ENCODE data around the gene TEX51. TPM values are rescaled to one million over a fixed set of nuclear protein-coding genes. Genes with fewer than 3 reads are reported as not detected.

The TEX51 gene
- total RNA-seq, 2 experiments from 2014 or later = not detected

- DNase-seq = no peak
- Mint-ChIP-seq H3K9me3 (no peaks in the 10 kb centered on the region), H3K4me3 (no peak overlapping the region), H3K4me1 (no peaks in the 10 kb centered on the region), H3K27me3 (peaks cover 3% of the 10 kb centered on the region), H3K36me3 (ENCODE audit: low read depth) (no peaks in the 10 kb centered on the region), H3K27ac (no peak overlapping the region)
- CTCF ChIA-PET = no interaction called here
- POLR2A ChIA-PET = no interaction called here
These were observed 36.0 kb upstream of the TEX51 start for GRCh38 chr2:126862730-126863129.

GRCh38 chr2:126863336-126864015 is 35.2 kb upstream of the TEX51 start:
- no peak for DNase-seq

DNA sequence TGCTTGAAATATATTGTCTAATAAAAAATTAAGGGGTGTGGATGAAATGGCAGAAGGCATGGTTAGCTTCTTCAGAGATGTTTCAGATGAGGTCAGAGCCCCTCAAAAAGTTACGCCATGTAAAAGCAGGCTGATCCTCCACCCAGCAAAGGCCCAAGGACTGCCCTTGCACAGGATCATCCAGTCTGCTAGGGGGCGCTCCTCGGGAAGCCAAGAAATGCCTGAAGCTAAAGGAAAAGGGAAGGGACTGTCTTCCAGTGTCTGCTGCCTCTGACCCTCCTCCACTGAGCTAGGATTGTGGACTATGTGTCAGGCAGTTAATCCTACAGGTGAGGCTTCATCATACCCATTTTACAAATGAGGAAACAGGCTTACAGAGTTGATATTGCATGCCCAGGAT is 33.8 kb upstream of the TEX51 start:
- no peaks in the 10 kb centered on the region for H3K4me1 Mint-ChIP-seq
- no peak for DNase-seq
- no peak overlapping the region for H3K4me3 Mint-ChIP-seq
- POLR2A ChIA-PET = no interaction called here
- no peaks in the 10 kb centered on the region for H3K36me3 Mint-ChIP-seq (ENCODE audit: low read depth)
- no peaks in the 10 kb centered on the region for H3K9me3 Mint-ChIP-seq
- H3K27ac Mint-ChIP-seq = no peak overlapping the region
- H3K27me3 Mint-ChIP-seq = peaks cover 3% of the 10 kb centered on the region
- CTCF ChIA-PET = no interaction called here

More at GRCh38 chr2:126863336-126864015, 35.2 kb upstream of the TEX51 start:
- Mint-ChIP-seq H3K4me3 (no peak overlapping the region), H3K36me3 (ENCODE audit: low read depth) (no peaks in the 10 kb centered on the region), H3K27me3 (peaks cover 3% of the 10 kb centered on the region), H3K4me1 (no peaks in the 10 kb centered on the region), H3K27ac (no peak overlapping the region), H3K9me3 (no peaks in the 10 kb centered on the region)
- POLR2A ChIA-PET = no interaction called here
- CTCF ChIA-PET = no interaction called here

GRCh38 chr2:126866451-126866850 is 32.2 kb upstream of the TEX51 start:
- Mint-ChIP-seq H3K4me3 (no peak overlapping the region), H3K4me1 (no peaks in the 10 kb centered on the region), H3K27ac (no peak overlapping the region), H3K9me3 (no peaks in the 10 kb centered on the region), H3K36me3 (ENCODE audit: low read depth) (no peaks in the 10 kb centered on the region), H3K27me3 (peaks cover 3% of the 10 kb centered on the region)
- DNase-seq = no peak
- POLR2A ChIA-PET = no interaction called here
- CTCF ChIA-PET = no interaction called here

GRCh38 chr2:126874961-126875360 is 23.7 kb upstream of the TEX51 start:
- H3K4me3 Mint-ChIP-seq = no peak overlapping the region
- no peak overlapping the region for H3K27ac Mint-ChIP-seq
- H3K9me3 Mint-ChIP-seq = peaks cover 5% of the 10 kb centered on the region
- no peaks in the 10 kb centered on the region for H3K36me3 Mint-ChIP-seq (ENCODE audit: low read depth)
- no peaks in the 10 kb centered on the region for H3K4me1 Mint-ChIP-seq
- POLR2A ChIA-PET = no interaction called here
- DNase-seq = no peak
- CTCF ChIA-PET = no interaction called here
- H3K27me3 Mint-ChIP-seq = peaks cover 6% of the 10 kb centered on the region

DNA sequence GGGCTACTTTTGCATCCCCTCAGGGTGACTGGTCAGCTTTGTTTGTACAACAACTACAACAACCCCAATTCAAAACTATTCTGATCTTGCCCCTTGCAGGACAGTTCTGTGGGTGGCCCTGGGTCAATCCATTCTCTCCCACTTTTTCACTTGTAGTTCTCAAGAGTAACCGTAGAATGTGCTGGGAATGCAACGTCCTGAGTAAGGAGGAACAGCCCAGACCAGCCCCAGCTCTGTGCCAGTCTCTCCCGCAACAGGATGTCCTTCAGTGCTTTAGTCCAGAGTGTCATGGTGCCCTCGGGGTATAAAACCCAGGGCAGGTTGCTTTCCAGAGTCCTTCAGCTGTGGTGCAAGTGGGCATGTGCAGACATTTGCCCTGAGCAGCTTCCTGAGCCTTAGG is 22.1 kb upstream of the TEX51 start:
- POLR2A ChIA-PET = no interaction called here
- peaks cover 5% of the 10 kb centered on the region for H3K9me3 Mint-ChIP-seq
- CTCF ChIA-PET = no interaction called here
- DNase-seq = no peak
- peaks cover 6% of the 10 kb centered on the region for H3K27me3 Mint-ChIP-seq
- H3K27ac Mint-ChIP-seq = no peak overlapping the region
- no peaks in the 10 kb centered on the region for H3K36me3 Mint-ChIP-seq (ENCODE audit: low read depth)
- H3K4me1 Mint-ChIP-seq = no peaks in the 10 kb centered on the region
- no peak overlapping the region for H3K4me3 Mint-ChIP-seq

DNA sequence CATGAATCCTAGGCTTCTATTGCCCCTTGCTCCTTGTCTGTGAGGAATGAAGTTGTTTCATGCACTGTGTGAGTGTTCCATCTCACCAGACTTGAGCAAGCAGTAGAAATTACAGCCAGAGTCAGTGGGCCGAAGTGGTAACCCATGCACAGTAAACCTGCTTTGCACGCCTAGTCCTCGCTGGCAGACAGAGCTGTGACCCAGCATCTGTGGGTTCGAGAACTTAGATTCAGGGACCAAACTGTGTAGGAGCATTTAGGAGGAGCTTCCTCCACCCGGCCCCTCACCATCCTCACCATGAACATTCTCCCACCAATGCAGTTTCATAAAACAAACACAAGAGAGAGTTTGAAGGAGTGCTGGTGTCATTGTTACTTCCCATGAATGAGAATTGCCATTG is 21.6 kb upstream of the TEX51 start:
- no peak for DNase-seq
- Mint-ChIP-seq H3K4me3 (no peak overlapping the region), H3K9me3 (peaks cover 5% of the 10 kb centered on the region), H3K27ac (no peak overlapping the region), H3K4me1 (no peaks in the 10 kb centered on the region), H3K27me3 (peaks cover 6% of the 10 kb centered on the region), H3K36me3 (ENCODE audit: low read depth) (no peaks in the 10 kb centered on the region)
- CTCF ChIA-PET = no interaction called here
- POLR2A ChIA-PET = no interaction called here

- H3K27me3 Mint-ChIP-seq = peaks cover 6% of the 10 kb centered on the region
- H3K4me1 Mint-ChIP-seq = no peaks in the 10 kb centered on the region
- H3K36me3 Mint-ChIP-seq (ENCODE audit: low read depth) = no peaks in the 10 kb centered on the region
- CTCF ChIA-PET = no interaction called here
- DNase-seq = no peak
- H3K9me3 Mint-ChIP-seq = peaks cover 5% of the 10 kb centered on the region
- POLR2A ChIA-PET = no interaction called here
- H3K27ac Mint-ChIP-seq = no peak overlapping the region
- H3K4me3 Mint-ChIP-seq = no peak overlapping the region
These were observed 20.7 kb upstream of the TEX51 start for GRCh38 chr2:126877861-126878565.

DNA sequence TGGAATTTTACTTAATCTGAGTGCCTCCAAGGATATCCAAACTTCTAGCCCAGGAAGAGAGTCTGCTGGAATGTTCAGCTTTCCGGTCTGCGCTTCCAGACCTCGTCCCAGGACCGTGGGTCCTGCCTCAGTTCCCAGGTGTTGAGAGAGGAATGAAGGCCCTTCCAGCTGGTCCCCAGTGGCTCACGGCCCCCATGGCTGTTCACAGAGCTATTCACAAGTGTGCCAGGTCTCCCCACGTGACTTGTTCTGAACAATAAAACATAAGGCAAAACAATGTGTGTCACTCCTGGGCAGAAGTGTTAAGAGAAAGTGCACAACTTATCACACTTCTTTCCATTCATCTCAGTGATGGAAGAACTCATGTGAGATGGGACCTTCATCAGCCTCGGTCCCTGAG is 20.1 kb upstream of the TEX51 start:
- Mint-ChIP-seq H3K4me3 (no peak overlapping the region), H3K9me3 (peaks cover 5% of the 10 kb centered on the region), H3K27me3 (peaks cover 4% of the 10 kb centered on the region), H3K27ac (no peak overlapping the region), H3K36me3 (ENCODE audit: low read depth) (no peaks in the 10 kb centered on the region), H3K4me1 (no peaks in the 10 kb centered on the region)
- DNase-seq = no peak
- POLR2A ChIA-PET = no interaction called here
- CTCF ChIA-PET = no interaction called here

DNA sequence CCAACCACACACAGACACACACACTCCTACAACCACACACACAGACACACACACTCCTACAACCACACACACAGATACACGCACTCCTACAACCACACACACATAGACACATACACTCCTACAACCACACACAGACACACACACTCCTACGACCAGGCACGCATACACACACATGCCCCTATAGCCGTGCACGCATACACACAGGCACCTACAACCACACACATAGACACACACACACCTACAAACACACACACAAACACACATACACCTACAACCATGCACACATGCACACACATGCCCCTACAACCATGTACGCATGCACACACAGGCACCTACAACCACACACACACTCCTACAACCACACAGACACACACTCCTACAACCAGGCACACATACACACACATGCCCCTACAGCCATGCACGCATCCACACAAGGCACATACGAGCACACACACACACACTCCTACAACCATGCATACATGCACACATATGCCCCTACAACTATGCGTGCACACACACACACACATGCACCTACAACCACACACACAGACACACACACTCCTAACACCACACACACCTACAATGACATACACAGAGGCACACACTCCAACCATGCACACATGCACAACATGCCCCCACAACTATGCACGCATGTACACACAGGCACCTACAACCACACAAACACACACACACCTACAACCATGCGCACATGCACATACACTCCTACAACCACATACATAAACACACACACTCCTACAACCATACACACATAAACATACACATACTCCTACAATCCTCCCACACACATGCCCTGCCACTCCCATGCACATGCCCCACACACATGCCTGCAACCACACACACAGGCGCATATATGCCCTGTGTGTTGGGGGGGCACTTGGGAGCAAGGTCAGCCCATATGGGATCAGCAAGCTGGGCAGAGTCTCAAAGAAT is 19.1 kb upstream of the TEX51 start:
- Mint-ChIP-seq H3K4me1 (no peaks in the 10 kb centered on the region), H3K27me3 (peaks cover 4% of the 10 kb centered on the region), H3K9me3 (peaks cover 5% of the 10 kb centered on the region), H3K36me3 (ENCODE audit: low read depth) (no peaks in the 10 kb centered on the region), H3K27ac (no peak overlapping the region), H3K4me3 (no peak overlapping the region)
- POLR2A ChIA-PET = no interaction called here
- CTCF ChIA-PET = no interaction called here
- DNase-seq = no peak

- ChIA-PET POLR2A (no interaction called here), CTCF (no interaction called here)
- no peak for DNase-seq
- Mint-ChIP-seq H3K27ac (no peak overlapping the region), H3K4me3 (no peak overlapping the region), H3K27me3 (no peaks in the 10 kb centered on the region), H3K9me3 (peaks cover 4% of the 10 kb centered on the region), H3K4me1 (no peaks in the 10 kb centered on the region), H3K36me3 (ENCODE audit: low read depth) (no peaks in the 10 kb centered on the region)
These were observed 18.4 kb upstream of the TEX51 start for GRCh38 chr2:126880324-126880723.

DNA sequence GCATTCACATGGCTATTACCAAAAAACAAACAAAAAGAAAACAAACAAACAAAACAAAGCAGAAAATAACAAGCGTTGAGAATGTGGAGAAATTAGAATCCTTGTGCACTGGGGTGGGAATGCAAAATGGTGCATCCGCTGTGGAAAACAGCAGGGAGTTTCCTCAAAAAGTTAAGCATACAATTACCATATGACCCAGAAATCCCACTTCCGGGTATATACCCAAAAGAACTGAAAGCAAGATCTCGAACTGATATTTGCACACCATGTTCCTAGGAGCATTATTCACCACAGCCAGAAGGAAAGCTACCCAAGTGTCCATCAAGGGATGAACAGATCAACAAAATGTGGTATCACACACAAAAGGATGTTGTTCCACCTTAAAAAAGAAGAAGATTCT is 17.9 kb upstream of the TEX51 start:
- no peaks in the 10 kb centered on the region for H3K36me3 Mint-ChIP-seq (ENCODE audit: low read depth)
- DNase-seq = no peak
- no peaks in the 10 kb centered on the region for H3K9me3 Mint-ChIP-seq
- CTCF ChIA-PET = no interaction called here
- POLR2A ChIA-PET = no interaction called here
- H3K27me3 Mint-ChIP-seq = no peaks in the 10 kb centered on the region
- H3K4me3 Mint-ChIP-seq = no peak overlapping the region
- H3K27ac Mint-ChIP-seq = no peak overlapping the region
- no peaks in the 10 kb centered on the region for H3K4me1 Mint-ChIP-seq

- ChIA-PET CTCF (no interaction called here), POLR2A (no interaction called here)
- Mint-ChIP-seq H3K36me3 (ENCODE audit: low read depth) (no peaks in the 10 kb centered on the region), H3K4me1 (peaks cover 2% of the 10 kb centered on the region), H3K27ac (no peak overlapping the region), H3K4me3 (no peak overlapping the region), H3K27me3 (no peaks in the 10 kb centered on the region), H3K9me3 (no peaks in the 10 kb centered on the region)
- no peak for DNase-seq
These were observed 17.1 kb upstream of the TEX51 start for GRCh38 chr2:126881591-126881990.
